Neuronal stem cell (in vitro differentiated cells): ENCODE data around the gene PROKR2.

ENCODE experiments used
- DNase-seq: peaks from one replicate; pipeline ENCODE4 v3.0.0-alpha.2; 2013; ENCODE audit warnings: low spot score
- H2AFZ ChIP-seq: one replicate; pipeline ENCODE4 v1.6.1; 2013; ENCODE audit warnings: mild to moderate bottlenecking, low read length, inconsistent platforms
- H2AK5ac ChIP-seq: 2 replicates; pipeline ENCODE4 v1.6.1; 2013; ENCODE audit warnings: low read depth, mild to moderate bottlenecking, inconsistent platforms, low read length, moderate library complexity, mixed read lengths
- H2BK120ac ChIP-seq: 2 replicates; pipeline ENCODE4 v1.6.1; 2013; ENCODE audit warnings: low read depth, mild to moderate bottlenecking, inconsistent platforms, low read length, moderate library complexity, mixed read lengths
- H2BK12ac ChIP-seq: one replicate; pipeline ENCODE4 v1.6.1; 2013; ENCODE audit warnings: low read length, inconsistent platforms
- H2BK15ac ChIP-seq: 2 replicates; pipeline ENCODE4 v1.6.1; 2013; ENCODE audit warnings: mild to moderate bottlenecking, low read length, inconsistent platforms, mixed read lengths
- H2BK5ac ChIP-seq: one replicate; pipeline ENCODE4 v1.6.1; 2013; ENCODE audit warnings: inconsistent platforms, mild to moderate bottlenecking, low read length, moderate library complexity
- H3K14ac ChIP-seq: one replicate; pipeline ENCODE4 v1.6.1; 2013; ENCODE audit warnings: low read length, inconsistent platforms
- H3K18ac ChIP-seq: 2 replicates; pipeline ENCODE4 v1.6.1; 2013; ENCODE audit warnings: low read length, inconsistent platforms
- H3K23ac ChIP-seq: 2 replicates; pipeline ENCODE4 v1.6.1; 2013; ENCODE audit warnings: low read depth, mild to moderate bottlenecking, mixed read lengths, low read length, inconsistent platforms; ENCODE audit not compliant: poor library complexity
- H3K27ac ChIP-seq: replicated peaks from 3 replicates; pipeline ENCODE4 v1.5.1; 2013; ENCODE audit warnings: low read length, inconsistent platforms
- H3K27me3 ChIP-seq, 3 experiments: 2 replicates each; pipeline ENCODE4 v1.6.1; 2013; ENCODE audit warnings: low read length in 3 of 3, mild to moderate bottlenecking in 2 of 3, inconsistent platforms in 1 of 3, low read depth in 1 of 3, mixed read lengths in 1 of 3, moderate library complexity in 1 of 3; ENCODE audit not compliant: control insufficient read depth in 3 of 3, insufficient read depth in 3 of 3
- H3K36me3 ChIP-seq, 2 donors: replicated peaks in 1 of 2; 2 replicates each; pipeline ENCODE4 v1.6.1; 2013; ENCODE audit warnings: low read length in 2 of 2; ENCODE audit not compliant: control insufficient read depth in 2 of 2, insufficient read depth in 2 of 2
- H3K4ac ChIP-seq: 2 replicates; pipeline ENCODE4 v1.6.1; 2013; ENCODE audit warnings: inconsistent platforms, mild to moderate bottlenecking, low read length, moderate library complexity
- H3K4me1 ChIP-seq, 2 donors: 1 replicate in 1 of 2; 2 replicates in 1 of 2; pipeline ENCODE4 v1.6.1; 2013; ENCODE audit warnings: low read length in 2 of 2, low read depth in 1 of 2; ENCODE audit not compliant: control insufficient read depth in 2 of 2, insufficient read depth in 1 of 2
- H3K4me2 ChIP-seq: one replicate; pipeline ENCODE4 v1.6.1; 2013; ENCODE audit warnings: mild to moderate bottlenecking, low read length, inconsistent platforms; ENCODE audit not compliant: insufficient read depth, poor library complexity, severe bottlenecking
- H3K4me3 ChIP-seq, 2 donors: 2 replicates each; pipeline ENCODE4 v1.5.1; 2013; ENCODE audit warnings: low read length in 2 of 2, mild to moderate bottlenecking in 2 of 2, inconsistent platforms in 1 of 2, moderate library complexity in 1 of 2
- H3K79me1 ChIP-seq: one replicate; pipeline ENCODE4 v1.6.1; 2013; ENCODE audit warnings: low read depth, mild to moderate bottlenecking, inconsistent platforms, low read length, moderate library complexity
- H3K9ac ChIP-seq: one replicate; pipeline ENCODE4 v1.6.1; 2013; ENCODE audit warnings: mild to moderate bottlenecking, low read depth, low read length, inconsistent platforms; ENCODE audit not compliant: poor library complexity
- H3K9me3 ChIP-seq, 2 donors: replicated peaks in 1 of 2; 2 replicates each; pipeline versions ENCODE3 to v1.6.1; 2013; ENCODE audit warnings: low read length in 2 of 2, mild to moderate bottlenecking in 2 of 2, inconsistent platforms in 1 of 2, low read depth in 1 of 2, mixed read lengths in 1 of 2, moderate library complexity in 1 of 2; ENCODE audit not compliant: control insufficient read depth in 2 of 2, insufficient read depth in 1 of 2
- H4K8ac ChIP-seq: one replicate; pipeline ENCODE4 v1.6.1; 2013; ENCODE audit warnings: low read depth, mild to moderate bottlenecking, inconsistent platforms, low read length, moderate library complexity
- H4K91ac ChIP-seq: one replicate; pipeline ENCODE4 v1.6.1; 2013; ENCODE audit warnings: low read length, low read depth, mild to moderate bottlenecking, inconsistent platforms; ENCODE audit not compliant: poor library complexity
- WGBS, 2 donors: extraction: QIAGEN DNeasy Blood & Tissue Kit; methylation state at CpG; one replicate each; pipeline ENCODE4 v1.1.7; 2013; ENCODE audit warnings: missing lambda C conversion rate in 2 of 2, mixed read lengths in 1 of 2; ENCODE audit not compliant: insufficient read length in 2 of 2, insufficient replicate concordance in 1 of 2; ENCODE audit errors: extremely low coverage in 2 of 2; 5-methylcytosine and 5-hydroxymethylcytosine counted together

Gene PROKR2

GRCh38 chr20:5362771-5363170, 46.0 kb upstream of the PROKR2 start:
- no peak overlapping the region for H2AK5ac ChIP-seq
- no peak overlapping the region for H2BK12ac ChIP-seq
- H3K79me1 ChIP-seq = no peaks in the 10 kb centered on the region
- H4K91ac ChIP-seq = no peak overlapping the region
- no peak overlapping the region for H3K4ac ChIP-seq
- WGBS, 2 donors = no CpG with 5 or more reads among the region's 2 CpGs
- no peak overlapping the region for H3K4me3 ChIP-seq
- no peak overlapping the region for H3K4me2 ChIP-seq
- H3K4me1 ChIP-seq = no peaks in the 10 kb centered on the region
- H3K36me3 ChIP-seq = no peaks in the 10 kb centered on the region
- no peak overlapping the region for H3K23ac ChIP-seq
- no peak overlapping the region for H3K27ac ChIP-seq
- H3K9me3 ChIP-seq = peaks cover 0 to 4% of the 10 kb centered on the region in 2 donors
- DNase-seq = no peak
- no peaks in the 10 kb centered on the region for H3K27me3 ChIP-seq
- H2BK120ac ChIP-seq = no peak overlapping the region
- H2BK5ac ChIP-seq = no peak overlapping the region
- no peak overlapping the region for H3K9ac ChIP-seq
- no peak overlapping the region for H3K18ac ChIP-seq
- H2BK15ac ChIP-seq = no peak overlapping the region
- no peak overlapping the region for H4K8ac ChIP-seq
- no peak overlapping the region for H2AFZ ChIP-seq
- no peak overlapping the region for H3K14ac ChIP-seq

GRCh38 chr20:5361176-5361575, 44.4 kb upstream of the PROKR2 start:
- no CpG with 5 or more reads among the region's 4 CpGs for WGBS, 2 donors
- H2AFZ ChIP-seq = no peak overlapping the region
- H2BK120ac ChIP-seq = no peak overlapping the region
- H4K91ac ChIP-seq = no peak overlapping the region
- no peak overlapping the region for H2AK5ac ChIP-seq
- H3K4me2 ChIP-seq = no peak overlapping the region
- H3K4me1 ChIP-seq = no peaks in the 10 kb centered on the region
- no peak overlapping the region for H3K4ac ChIP-seq
- no peak overlapping the region for H3K27ac ChIP-seq
- H3K14ac ChIP-seq = no peak overlapping the region
- H3K9ac ChIP-seq = no peak overlapping the region
- no peaks in the 10 kb centered on the region for H3K36me3 ChIP-seq
- H3K23ac ChIP-seq = no peak overlapping the region
- H3K79me1 ChIP-seq = no peaks in the 10 kb centered on the region
- no peak for DNase-seq
- no peaks in the 10 kb centered on the region for H3K27me3 ChIP-seq
- H3K9me3 ChIP-seq = peaks cover 0 to 4% of the 10 kb centered on the region in 2 donors
- H2BK12ac ChIP-seq = no peak overlapping the region
- H2BK15ac ChIP-seq = no peak overlapping the region
- no peak overlapping the region for H2BK5ac ChIP-seq
- H3K4me3 ChIP-seq = no peak overlapping the region
- no peak overlapping the region for H4K8ac ChIP-seq
- no peak overlapping the region for H3K18ac ChIP-seq

GRCh38 chr20:5357946-5358345, 41.2 kb upstream of the PROKR2 start:
- no peaks in the 10 kb centered on the region for H3K36me3 ChIP-seq
- H2BK5ac ChIP-seq = no peak overlapping the region
- H3K79me1 ChIP-seq = no peaks in the 10 kb centered on the region
- no peak overlapping the region for H3K4me2 ChIP-seq
- H3K27me3 ChIP-seq = no peaks in the 10 kb centered on the region
- H3K14ac ChIP-seq = no peak overlapping the region
- H4K91ac ChIP-seq = no peak overlapping the region
- no peak overlapping the region for H3K9ac ChIP-seq
- no peak overlapping the region for H2BK120ac ChIP-seq
- H3K27ac ChIP-seq = no peak overlapping the region
- H2AK5ac ChIP-seq = no peak overlapping the region
- H3K4me3 ChIP-seq = no peak overlapping the region
- no CpG with 5 or more reads among the region's 2 CpGs for WGBS, 2 donors
- no peak overlapping the region for H3K18ac ChIP-seq
- no peak overlapping the region for H2BK15ac ChIP-seq
- no peak overlapping the region for H4K8ac ChIP-seq
- H3K23ac ChIP-seq = no peak overlapping the region
- H3K4ac ChIP-seq = no peak overlapping the region
- no peak overlapping the region for H2AFZ ChIP-seq
- no peaks in the 10 kb centered on the region for H3K4me1 ChIP-seq
- H3K9me3 ChIP-seq = no peaks in the 10 kb centered on the region
- no peak for DNase-seq
- no peak overlapping the region for H2BK12ac ChIP-seq

- Histone ChIP-seq H3K9ac (no peak overlapping the region), H2BK120ac (no peak overlapping the region), H3K79me1 (no peaks in the 10 kb centered on the region), H3K23ac (no peak overlapping the region), H3K18ac (no peak overlapping the region), H2BK5ac (no peak overlapping the region), H2BK12ac (no peak overlapping the region), H4K8ac (no peak overlapping the region), H3K36me3 (no peaks in the 10 kb centered on the region), H3K14ac (no peak overlapping the region), H3K27ac (no peak overlapping the region), H3K4me2 (no peak overlapping the region), H3K27me3 (no peaks in the 10 kb centered on the region), H4K91ac (no peak overlapping the region), H3K9me3 (no peaks in the 10 kb centered on the region), H2BK15ac (no peak overlapping the region), H2AK5ac (no peak overlapping the region), H3K4ac (no peak overlapping the region), H3K4me3 (no peak overlapping the region), H2AFZ (no peak overlapping the region), H3K4me1 (no peaks in the 10 kb centered on the region)
- no peak for DNase-seq
- WGBS, 2 donors = no CpG with 5 or more reads among the region's 4 CpGs
Measured at GRCh38 chr20:5356941-5357340, 40.2 kb upstream of the PROKR2 start.
